Neural progenitor cell (in vitro differentiated cells): ENCODE measurements around the gene ESPL1. TPM values are rescaled to one million over a fixed set of nuclear protein-coding genes. Genes with fewer than 3 reads are reported as not detected.

Experiments used
- DNase-seq: peaks from one replicate; pipeline ENCODE4 v3.0.0-alpha.2; 2016; ENCODE audit warnings: low spot score
- H2AFZ ChIP-seq: fragments of 200-600 bp; sonication (generic); replicated peaks from 2 replicates; pipeline ENCODE4 v1.6.1; 2016; ENCODE audit warnings: antibody characterized with exemption
- H3F3A ChIP-seq: fragments of 200-600 bp; sonication (generic); 2 replicates; pipeline ENCODE4 v1.6.1; 2016; ENCODE audit warnings: antibody characterized with exemption, low read depth
- H3K27ac ChIP-seq: fragments of 200-600 bp; sonication (generic); 2 replicates; pipeline ENCODE4 v1.5.1; 2016; ENCODE audit warnings: mild to moderate bottlenecking
- H3K27me3 ChIP-seq: fragments of 200-600 bp; sonication (generic); 2 replicates; pipeline ENCODE4 v1.6.1; 2016; ENCODE audit warnings: mild to moderate bottlenecking, moderate library complexity
- H3K36me3 ChIP-seq: fragments of 200-600 bp; sonication (generic); 2 replicates; pipeline ENCODE4 v1.5.1; 2016
- H3K4me1 ChIP-seq: fragments of 200-600 bp; sonication (generic); 2 replicates; pipeline ENCODE4 v1.6.1; 2016; ENCODE audit warnings: mixed run types
- H3K4me2 ChIP-seq: fragments of 200-600 bp; sonication (generic); 2 replicates; pipeline ENCODE4 v1.6.1; 2016
- H3K4me3 ChIP-seq: fragments of 200-600 bp; sonication (generic); 2 replicates; pipeline ENCODE4 v1.5.1; 2016
- H3K79me2 ChIP-seq: fragments of 200-600 bp; sonication (generic); 2 replicates; pipeline ENCODE4 v1.6.1; 2016; ENCODE audit warnings: low read depth
- H3K9ac ChIP-seq: fragments of 200-600 bp; sonication (generic); 2 replicates; pipeline ENCODE4 v1.6.1; 2016
- H3K9me3 ChIP-seq: fragments of 200-600 bp; sonication (generic); 2 replicates; pipeline ENCODE4 v1.5.1; 2016; ENCODE audit warnings: low read depth
- H4K20me1 ChIP-seq: fragments of 200-600 bp; sonication (generic); 2 replicates; pipeline ENCODE4 v1.6.1; 2016; ENCODE audit warnings: low read depth
- H3K27ac Mint-ChIP-seq: 3 replicates; pipeline ENCODE4 v1.8.0; 2021; ENCODE audit warnings: mixed read lengths
- H3K27me3 Mint-ChIP-seq: 2 replicates; pipeline ENCODE4 v1.8.0; 2022; ENCODE audit warnings: low read depth, mild to moderate bottlenecking, inconsistent platforms, moderate library complexity, mixed read lengths; ENCODE audit not compliant: insufficient read depth
- H3K36me3 Mint-ChIP-seq: 3 replicates; pipeline ENCODE4 v1.8.0; 2021; ENCODE audit warnings: mixed read lengths
- H3K4me1 Mint-ChIP-seq: 3 replicates; pipeline ENCODE4 v1.8.0; 2021; ENCODE audit warnings: mixed read lengths
- H3K4me3 Mint-ChIP-seq: 3 replicates; pipeline ENCODE4 v1.8.0; 2021; ENCODE audit warnings: mild to moderate bottlenecking, moderate library complexity, mixed read lengths
- H3K9me3 Mint-ChIP-seq: 3 replicates; pipeline ENCODE4 v1.8.0; 2020; ENCODE audit warnings: mixed read lengths
- CTCF ChIP-seq: fragments of 200-600 bp; sonication (generic); IDR thresholded peaks from 2 replicates; pipeline ENCODE4 v1.5.1; 2017; ENCODE audit warnings: antibody characterized with exemption, mild to moderate bottlenecking
- EZH2 ChIP-seq: fragments of 200-600 bp; sonication (generic); IDR thresholded peaks from 2 replicates; pipeline ENCODE4 v1.6.1; 2017; ENCODE audit warnings: antibody characterized with exemption, mild to moderate bottlenecking, moderate library complexity
- EZH2phosphoT487 ChIP-seq: fragments of 200-600 bp; sonication (generic); IDR thresholded peaks from 2 replicates; pipeline ENCODE4 v1.6.1; 2017; ENCODE audit warnings: antibody characterized with exemption
- total RNA-seq: library from RNA; depleted of rRNA; stranded (reverse); fragments of >200 nt; gene quantifications from 2 replicates; pipeline ENCODE4 v1.2.3, GENCODE V29; 2015; ENCODE audit warnings: low replicate concordance

Gene ESPL1
- total RNA-seq, 1 donor from 2014 or later: 34.3 TPM

- H3K4me2 ChIP-seq: peak overlapping the region; percentile 77
- TF ChIP-seq EZH2: peak; percentile 4
- no peak for TF ChIP-seq CTCF
- TF ChIP-seq EZH2phosphoT487: no peak
- H3K27ac Mint-ChIP-seq: no peak overlapping the region
- peaks cover 82% of the 10 kb centered on the region for H3F3A ChIP-seq
- peak overlapping the region; percentile 91 for H3K4me3 Mint-ChIP-seq
- peak; percentile 80 for DNase-seq
- H3K9me3 Mint-ChIP-seq: no peaks in the 10 kb centered on the region
- H3K27me3 Mint-ChIP-seq: peaks cover 36% of the 10 kb centered on the region
- H3K27ac ChIP-seq: no peak overlapping the region
- H3K9ac ChIP-seq: no peak overlapping the region
- no peaks in the 10 kb centered on the region for H3K36me3 ChIP-seq
- H3K4me1 ChIP-seq: peaks cover 68% of the 10 kb centered on the region
- H3K9me3 ChIP-seq: no peaks in the 10 kb centered on the region
- no peaks in the 10 kb centered on the region for H3K36me3 Mint-ChIP-seq
- H3K4me1 Mint-ChIP-seq: peaks cover 60% of the 10 kb centered on the region
- H3K27me3 ChIP-seq: peaks cover 16% of the 10 kb centered on the region
- peak overlapping the region; percentile 51 for H3K4me3 ChIP-seq
- H4K20me1 ChIP-seq: peaks cover 4% of the 10 kb centered on the region
- H3K79me2 ChIP-seq: peaks cover 41% of the 10 kb centered on the region
- H2AFZ ChIP-seq: peak overlapping the region; percentile 3
These were observed 48.0 kb upstream of the ESPL1 start for GRCh38 chr12:53219956-53220693.

- H3K36me3 Mint-ChIP-seq: no peaks in the 10 kb centered on the region
- no peaks in the 10 kb centered on the region for H3K9me3 Mint-ChIP-seq
- peak overlapping the region; percentile 15 for H3K27ac Mint-ChIP-seq
- H3F3A ChIP-seq: peaks cover 87% of the 10 kb centered on the region
- H3K4me2 ChIP-seq: peak overlapping the region; percentile 77
- TF ChIP-seq CTCF (no peak), EZH2phosphoT487 (no peak), EZH2 (no peak)
- peak overlapping the region; percentile 91 for H3K4me3 Mint-ChIP-seq
- no peaks in the 10 kb centered on the region for H3K36me3 ChIP-seq
- H2AFZ ChIP-seq: peak overlapping the region; percentile 40
- H3K4me1 ChIP-seq: peaks cover 74% of the 10 kb centered on the region
- H3K9ac ChIP-seq: no peak overlapping the region
- H3K79me2 ChIP-seq: peaks cover 41% of the 10 kb centered on the region
- H3K4me1 Mint-ChIP-seq: peaks cover 65% of the 10 kb centered on the region
- DNase-seq: peak; percentile 98
- H4K20me1 ChIP-seq: peaks cover 4% of the 10 kb centered on the region
- H3K4me3 ChIP-seq: peak overlapping the region; percentile 51
- H3K27ac ChIP-seq: peak overlapping the region; percentile 87
- H3K27me3 Mint-ChIP-seq: peaks cover 38% of the 10 kb centered on the region
- no peaks in the 10 kb centered on the region for H3K9me3 ChIP-seq
- H3K27me3 ChIP-seq: peaks cover 16% of the 10 kb centered on the region
These were observed 47.4 kb upstream of the ESPL1 start for GRCh38 chr12:53220694-53221202.

GRCh38 chr12:53221203-53222080 is 46.7 kb upstream of the ESPL1 start:
- H3K27me3 Mint-ChIP-seq: peaks cover 33% of the 10 kb centered on the region
- Histone ChIP-seq H3K4me3 (peak overlapping the region; percentile 51), H3K79me2 (peaks cover 34% of the 10 kb centered on the region), H3K27me3 (peaks cover 16% of the 10 kb centered on the region), H3K27ac (peak overlapping the region; percentile 87), H4K20me1 (no peaks in the 10 kb centered on the region), H3K36me3 (no peaks in the 10 kb centered on the region), H3K4me1 (peaks cover 73% of the 10 kb centered on the region), H3F3A (peaks cover 81% of the 10 kb centered on the region), H2AFZ (peak overlapping the region; percentile 40), H3K9ac (no peak overlapping the region), H3K9me3 (no peaks in the 10 kb centered on the region), H3K4me2 (peak overlapping the region; percentile 77)
- H3K36me3 Mint-ChIP-seq: no peaks in the 10 kb centered on the region
- H3K4me1 Mint-ChIP-seq: peaks cover 65% of the 10 kb centered on the region
- no peaks in the 10 kb centered on the region for H3K9me3 Mint-ChIP-seq
- TF ChIP-seq CTCF: peak; percentile 56
- TF ChIP-seq EZH2: no peak
- TF ChIP-seq EZH2phosphoT487: no peak
- DNase-seq: peak; percentile 94
- peak overlapping the region; percentile 15 for H3K27ac Mint-ChIP-seq
- H3K4me3 Mint-ChIP-seq: peak overlapping the region; percentile 91
